GDM1 (cell line): ENCODE results near the gene APBB2.
"Not testable (repeated sequence)": the region's sequence is repeated elsewhere in the genome, so short reads cannot be mapped to it uniquely, and the experiment has no call there.

Source experiments
- DNase-seq: peaks from one replicate; lab custom pipeline; 2025; lab: John Stamatoyannopoulos, UW

Gene APBB2

GRCh38 chr4:41060352-41061334 lies 153.7 kb downstream of the APBB2 start:
- no peak for DNase-seq

GRCh38 chr4:41059411-41059810 lies 154.9 kb downstream of the APBB2 start:
- DNase-seq: not testable (repeated sequence)

GRCh38 chr4:41058426-41058825 lies 155.9 kb downstream of the APBB2 start:
- no peak for DNase-seq

GRCh38 chr4:41057467-41057866 lies 156.9 kb downstream of the APBB2 start:
- no peak for DNase-seq

GRCh38 chr4:41052287-41052686 lies 162.1 kb downstream of the APBB2 start:
- no peak for DNase-seq

- DNase-seq: no peak
Measured at GRCh38 chr4:41050880-41051775, 163.2 kb downstream of the APBB2 start.

GRCh38 chr4:41050116-41050515 lies 164.2 kb downstream of the APBB2 start:
- no peak for DNase-seq

- DNase-seq: not testable (repeated sequence)
Measured at GRCh38 chr4:41049176-41049575, 165.2 kb downstream of the APBB2 start.

GRCh38 chr4:41044791-41045190 lies 169.6 kb downstream of the APBB2 start:
- no peak for DNase-seq

GRCh38 chr4:41044165-41044564 lies 170.2 kb downstream of the APBB2 start:
- no peak for DNase-seq

GRCh38 chr4:41043465-41043864 lies 170.9 kb downstream of the APBB2 start:
- DNase-seq: no peak

GRCh38 chr4:41041551-41041950 lies 172.8 kb downstream of the APBB2 start:
- DNase-seq: no peak

GRCh38 chr4:41039317-41039716 lies 175.0 kb downstream of the APBB2 start:
- no peak for DNase-seq

GRCh38 chr4:41038304-41038703 lies 176.0 kb downstream of the APBB2 start:
- DNase-seq: no peak

- no peak for DNase-seq
Measured at GRCh38 chr4:41029098-41029497, 185.2 kb downstream of the APBB2 start.

- no peak for DNase-seq
Measured at GRCh38 chr4:41028392-41029076, 185.8 kb downstream of the APBB2 start.

GRCh38 chr4:41026971-41027370 lies 187.4 kb downstream of the APBB2 start:
- no peak for DNase-seq

GRCh38 chr4:41025824-41026223 lies 188.5 kb downstream of the APBB2 start:
- no peak for DNase-seq

- no peak for DNase-seq
Measured at GRCh38 chr4:41024556-41025491, 189.5 kb downstream of the APBB2 start.

GRCh38 chr4:41022116-41022515 lies 192.2 kb downstream of the APBB2 start:
- DNase-seq: no peak
